ENCODE data around the gene IZUMO4. TPM values are rescaled to one million over a fixed set of nuclear protein-coding genes. Genes with fewer than 3 reads are reported as not detected.
A peak's percentile ranks its signal among the peaks of the same experiment; 100 is the strongest.

IZUMO4 gene
- total and polyA plus RNA-seq, 2 donors (not counting 1 experiment from before 2014, with no cell fraction given): 34.8 to 93.9 TPM

DNA sequence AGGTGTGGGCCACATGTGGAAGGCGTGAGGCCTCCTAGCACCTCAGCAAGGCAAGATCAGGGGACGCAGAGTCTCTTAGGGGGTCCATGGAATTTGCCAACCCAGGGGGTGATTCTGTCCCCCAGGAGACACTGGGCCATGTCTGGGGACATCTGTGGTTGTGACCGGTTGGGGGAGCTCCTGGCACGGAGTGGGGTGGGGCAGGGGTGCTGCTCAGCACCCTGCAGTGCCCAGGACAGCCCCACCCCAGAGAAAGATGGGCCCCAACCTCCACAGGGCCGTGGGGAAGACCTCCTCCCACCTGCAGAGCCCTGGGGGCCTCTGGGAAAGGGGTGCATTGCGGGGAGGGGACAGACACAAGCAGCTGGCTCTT is 49.7 kb upstream of the IZUMO4 start:
- 76% methylated on average over 5 of the region's 6 CpGs for WGBS (ENCODE audit: insufficient coverage)
- peak overlapping the region; percentile 72 for H3K27ac Mint-ChIP-seq
- no peaks in the 10 kb centered on the region for H3K9me3 Mint-ChIP-seq (ENCODE audit: insufficient read depth)
- Histone ChIP-seq H4K20me1 (ENCODE audit: control insufficient read depth, insufficient read depth, low read length, poor library complexity, severe bottlenecking) (peaks cover 86% of the 10 kb centered on the region), H3K27ac (ENCODE audit: low read length in 2 of 2) (peak overlapping the region; percentile 0 to 92), H3K4me1 (ENCODE audit: control insufficient read depth in 2 of 2, insufficient read depth in 2 of 2, low read length in 2 of 2) (peaks cover 81 to 86% of the 10 kb centered on the region in 2 donors), H3K4me3 (ENCODE audit: control extremely low read depth in 1 of 5, extremely low read depth in 1 of 5, insufficient read depth in 1 of 5, low read depth in 2 of 5, low read length in 4 of 5) (no peak overlapping the region), H3K79me2 (ENCODE audit: control insufficient read depth, insufficient read depth, low read length) (peaks cover 85% of the 10 kb centered on the region), H3K9ac (ENCODE audit: low read length) (no peak overlapping the region), H3K27me3 (replicated peaks in 1 of 4; ENCODE audit: control extremely low read depth in 1 of 4, control insufficient read depth in 3 of 4, insufficient read depth in 4 of 4, low read length in 3 of 4) (no peaks in the 10 kb centered on the region), H2AFZ (ENCODE audit: insufficient read depth, low read depth, low read length, poor library complexity, severe bottlenecking) (no peak overlapping the region), H3K9me3 (ENCODE audit: control extremely low read depth in 1 of 3, control insufficient read depth in 2 of 3, insufficient read depth in 1 of 3, low read length in 2 of 3) (no peaks in the 10 kb centered on the region), H3K4me2 (replicated peaks; ENCODE audit: low read depth, low read length, poor library complexity, severe bottlenecking) (peak overlapping the region; percentile 92), H3K36me3 (replicated peaks in 1 of 2; ENCODE audit: control extremely low read depth in 1 of 2, control insufficient read depth in 1 of 2, extremely low read depth in 1 of 2, insufficient read depth in 2 of 2, low read length in 1 of 2) (peaks cover 0 to 72% of the 10 kb centered on the region in 2 experiments)
- CTCF ChIA-PET: interaction anchor here (1.0 kb wide), 1 partner anchor 28 kb away, joined by 4 read pairs; no protein-coding TSS in a partner anchor
- no peaks in the 10 kb centered on the region for H3K27me3 Mint-ChIP-seq
- TF ChIP-seq CTCF (IDR thresholded peaks at IDR 0.05): no peak
- TF ChIP-seq EZH2 (IDR thresholded peaks at IDR 0.05; ENCODE audit: borderline replicate concordance, insufficient read depth, low read depth, low read length, poor library complexity, severe bottlenecking): no peak
- peak overlapping the region; percentile 32 for H3K4me3 Mint-ChIP-seq
- peaks cover 72% of the 10 kb centered on the region for H3K4me1 Mint-ChIP-seq
- POLR2A ChIA-PET: interaction anchor here (1.6 to 8.2 kb wide), 3 partner anchors 40 to 142 kb away, joined by 3 to 111 read pairs (median 69); partner anchors contain the start of genes ADAT3, IZUMO4, MOB3A and SCAMP4
- DNase-seq (peak; percentile 35), ATAC-seq (ENCODE audit: low read depth) (no peak)
- intact Hi-C loops (cut with micrococcal nuclease): no loop called here

GRCh38 chr19:2047449-2048103 is 49.1 kb upstream of the IZUMO4 start:
- ChIA-PET CTCF (interaction anchor here (1.0 kb wide), 1 partner anchor 28 kb away, joined by 4 read pairs; no protein-coding TSS in a partner anchor), POLR2A (interaction anchor here (1.3 to 8.2 kb wide), 4 partner anchors 9 to 143 kb away, joined by 3 to 111 read pairs (median 36); partner anchors contain the start of genes ADAT3, IZUMO4, MOB3A and SCAMP4)
- intact Hi-C loops (cut with micrococcal nuclease): no loop called here
- H3K9ac ChIP-seq (ENCODE audit: low read length): no peak overlapping the region
- no peaks in the 10 kb centered on the region for H3K27me3 ChIP-seq (replicated peaks in 1 of 4; ENCODE audit: control extremely low read depth in 1 of 4, control insufficient read depth in 3 of 4, insufficient read depth in 4 of 4, low read length in 3 of 4)
- no peak overlapping the region for H2AFZ ChIP-seq (ENCODE audit: insufficient read depth, low read depth, low read length, poor library complexity, severe bottlenecking)
- peaks cover 73% of the 10 kb centered on the region for H3K4me1 Mint-ChIP-seq
- 70% methylated on average over 21 of the region's 22 CpGs for WGBS (ENCODE audit: insufficient coverage)
- no peaks in the 10 kb centered on the region for H3K27me3 Mint-ChIP-seq
- no peak for DNase-seq
- peaks cover 83 to 87% of the 10 kb centered on the region in 2 donors for H3K4me1 ChIP-seq (ENCODE audit: control insufficient read depth in 2 of 2, insufficient read depth in 2 of 2, low read length in 2 of 2)
- peaks cover 0 to 68% of the 10 kb centered on the region in 2 experiments for H3K36me3 ChIP-seq (replicated peaks in 1 of 2; ENCODE audit: control extremely low read depth in 1 of 2, control insufficient read depth in 1 of 2, extremely low read depth in 1 of 2, insufficient read depth in 2 of 2, low read length in 1 of 2)
- peak overlapping the region; percentile 72 for H3K27ac Mint-ChIP-seq
- peaks cover 82% of the 10 kb centered on the region for H4K20me1 ChIP-seq (ENCODE audit: control insufficient read depth, insufficient read depth, low read length, poor library complexity, severe bottlenecking)
- H3K4me3 ChIP-seq (ENCODE audit: control extremely low read depth in 1 of 5, extremely low read depth in 1 of 5, insufficient read depth in 1 of 5, low read depth in 2 of 5, low read length in 4 of 5): peak overlapping the region in 1 of 5 experiments; percentile 9
- no peak for TF ChIP-seq CTCF (IDR thresholded peaks at IDR 0.05)
- no peak for TF ChIP-seq EZH2 (IDR thresholded peaks at IDR 0.05; ENCODE audit: borderline replicate concordance, insufficient read depth, low read depth, low read length, poor library complexity, severe bottlenecking)
- H3K4me2 ChIP-seq (replicated peaks; ENCODE audit: low read depth, low read length, poor library complexity, severe bottlenecking): peak overlapping the region; percentile 92
- H3K4me3 Mint-ChIP-seq: peak overlapping the region; percentile 99
- H3K9me3 ChIP-seq (ENCODE audit: control extremely low read depth in 1 of 3, control insufficient read depth in 2 of 3, insufficient read depth in 1 of 3, low read length in 2 of 3): no peaks in the 10 kb centered on the region
- H3K27ac ChIP-seq (ENCODE audit: low read length in 2 of 2): peak overlapping the region; percentile 92 to 98
- no peak for ATAC-seq (ENCODE audit: low read depth)
- peaks cover 81% of the 10 kb centered on the region for H3K79me2 ChIP-seq (ENCODE audit: control insufficient read depth, insufficient read depth, low read length)
- H3K9me3 Mint-ChIP-seq (ENCODE audit: insufficient read depth): no peaks in the 10 kb centered on the region

All from B cell (primary cell).